BJ (cell line): ENCODE results near the gene TICRR. TPM values are rescaled to one million over a fixed set of nuclear protein-coding genes. Genes with fewer than 3 reads are reported as not detected.
"Not testable (repeated sequence)": the region's sequence is repeated elsewhere in the genome, so short reads cannot be mapped to it uniquely, and the experiment has no call there.

ENCODE experiments used
- CTCF ChIA-PET: fragments of 350-600 bp; formaldehyde crosslinking; extraction: SDS; loops from one replicate; lab custom pipeline; 2021; ENCODE audit warnings: antibody characterized with exemption, inconsistent platforms; lab: Yijun Ruan, JAX
- POLR2A ChIA-PET: fragments of 300-600 bp; sonication (Branson Sonifier 250); formaldehyde crosslinking; extraction: SDS; loops from one replicate; lab custom pipeline; 2021; ENCODE audit warnings: antibody characterized with exemption; lab: Charles Lee
- DNase-seq: peaks from one replicate; pipeline ENCODE4 v3.0.0-alpha.2; 2011; ENCODE audit warnings: low read depth
- H3K27me3 ChIP-seq: 2 replicates; pipeline ENCODE4 v1.6.0; 2011; ENCODE audit warnings: low read length; ENCODE audit not compliant: control insufficient read depth, insufficient read depth
- H3K36me3 ChIP-seq: 2 replicates; pipeline ENCODE4 v1.5.1; 2011; ENCODE audit warnings: low read length; ENCODE audit not compliant: control insufficient read depth, insufficient read depth
- H3K4me3 ChIP-seq: 2 replicates; pipeline ENCODE4 v1.5.1; 2011; ENCODE audit warnings: low read depth, mild to moderate bottlenecking, control low read depth, low read length
- polyA plus RNA-seq: library from polyadenylated mRNA; depleted of rRNA; stranded (reverse); fragments of >200 nt; gene quantifications from 2 replicates; pipeline ENCODE4 v1.2.3, GENCODE V29; 2011
- TF ChIP-seq, protein P1 (sequence below): IDR thresholded peaks from 2 replicates; pipeline ENCODE4 v1.5.1; 2011; ENCODE audit warnings: low read depth, mild to moderate bottlenecking, control low read depth, inconsistent platforms, low read length, moderate library complexity; ENCODE audit not compliant: insufficient read depth

The TICRR gene
- polyA plus RNA-seq, 1 experiment = 2.4 TPM

- CTCF ChIA-PET = interaction anchor here (1.2 kb wide), 1 partner anchor 12 kb away, joined by 3 read pairs; no protein-coding TSS in a partner anchor
- Histone ChIP-seq H3K4me3 (no peak overlapping the region), H3K36me3 (no peaks in the 10 kb centered on the region), H3K27me3 (peaks cover 4% of the 10 kb centered on the region; the same call in 1 of the 2 replicates)
- TF ChIP-seq, protein P1, sequence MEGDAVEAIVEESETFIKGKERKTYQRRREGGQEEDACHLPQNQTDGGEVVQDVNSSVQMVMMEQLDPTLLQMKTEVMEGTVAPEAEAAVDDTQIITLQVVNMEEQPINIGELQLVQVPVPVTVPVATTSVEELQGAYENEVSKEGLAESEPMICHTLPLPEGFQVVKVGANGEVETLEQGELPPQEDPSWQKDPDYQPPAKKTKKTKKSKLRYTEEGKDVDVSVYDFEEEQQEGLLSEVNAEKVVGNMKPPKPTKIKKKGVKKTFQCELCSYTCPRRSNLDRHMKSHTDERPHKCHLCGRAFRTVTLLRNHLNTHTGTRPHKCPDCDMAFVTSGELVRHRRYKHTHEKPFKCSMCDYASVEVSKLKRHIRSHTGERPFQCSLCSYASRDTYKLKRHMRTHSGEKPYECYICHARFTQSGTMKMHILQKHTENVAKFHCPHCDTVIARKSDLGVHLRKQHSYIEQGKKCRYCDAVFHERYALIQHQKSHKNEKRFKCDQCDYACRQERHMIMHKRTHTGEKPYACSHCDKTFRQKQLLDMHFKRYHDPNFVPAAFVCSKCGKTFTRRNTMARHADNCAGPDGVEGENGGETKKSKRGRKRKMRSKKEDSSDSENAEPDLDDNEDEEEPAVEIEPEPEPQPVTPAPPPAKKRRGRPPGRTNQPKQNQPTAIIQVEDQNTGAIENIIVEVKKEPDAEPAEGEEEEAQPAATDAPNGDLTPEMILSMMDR = no peak
- no peak for DNase-seq
- POLR2A ChIA-PET = no interaction called here
Measured at GRCh38 chr15:89543389-89543788, 31.9 kb upstream of the TICRR start.

GRCh38 chr15:89549138-89549537, 26.1 kb upstream of the TICRR start:
- CTCF ChIA-PET = interaction anchor here (1.2 to 1.3 kb wide), 2 partner anchors 56 to 77 kb away, joined by 3 read pairs; no protein-coding TSS in a partner anchor
- POLR2A ChIA-PET = not testable (repeated sequence)

DNA sequence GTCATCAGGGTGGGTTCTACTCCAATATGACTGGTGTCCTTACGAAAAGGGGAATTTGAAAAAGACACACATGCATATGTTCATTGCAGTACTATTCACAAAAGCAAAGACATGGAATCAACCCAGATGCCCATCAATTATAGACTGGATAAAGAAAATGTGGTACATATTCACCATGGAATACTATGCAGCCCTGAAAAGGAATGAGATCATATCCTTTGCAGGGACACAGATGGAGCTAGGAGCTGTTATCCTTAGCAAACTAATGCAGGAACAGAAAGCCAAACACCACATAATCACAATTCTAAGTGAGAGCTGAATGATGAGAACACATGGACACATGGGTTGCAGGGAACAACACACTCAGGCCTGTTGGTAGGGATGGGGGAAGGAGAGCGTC, 24.8 kb upstream of the TICRR start:
- no peak for DNase-seq
- peaks cover 7% of the 10 kb centered on the region for H3K27me3 ChIP-seq
- TF ChIP-seq, protein P1 = no peak
- ChIA-PET POLR2A (interaction anchor here (0.6 kb wide), 1 partner anchor 24 kb away, joined by 3 read pairs; no protein-coding TSS in a partner anchor), CTCF (no interaction called here)
- H3K4me3 ChIP-seq = no peak overlapping the region
- H3K36me3 ChIP-seq = no peaks in the 10 kb centered on the region

More at GRCh38 chr15:89549138-89549537, 26.1 kb upstream of the TICRR start:
- H3K4me3 ChIP-seq, DNase-seq, H3K27me3 ChIP-seq, H3K36me3 ChIP-seq: not testable (repeated sequence)

DNA sequence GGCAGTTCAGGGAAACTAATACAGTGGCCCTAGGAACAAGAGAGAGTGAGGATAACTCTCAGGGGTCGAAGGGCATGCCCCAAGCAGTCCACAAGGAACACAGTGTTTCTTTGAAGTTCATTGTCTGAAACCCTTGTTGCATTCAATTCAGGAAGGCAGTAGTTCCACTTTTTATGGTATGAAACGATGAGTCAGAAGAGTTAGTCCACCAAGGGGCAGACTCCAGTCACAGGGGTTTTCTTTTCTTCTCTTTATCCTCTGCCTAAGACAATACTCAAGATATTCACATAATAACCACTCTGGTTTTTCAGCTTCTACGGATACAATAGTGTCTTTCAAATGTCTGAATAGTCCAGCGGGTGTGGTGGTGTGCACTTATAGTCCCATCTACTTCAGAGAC, 23.7 kb upstream of the TICRR start:
- ChIA-PET POLR2A (no interaction called here), CTCF (interaction anchor here (1.0 to 1.1 kb wide), 2 partner anchors 10 to 58 kb away, joined by 3 read pairs; no protein-coding TSS in a partner anchor)
- no peaks in the 10 kb centered on the region for H3K36me3 ChIP-seq
- DNase-seq = no peak
- TF ChIP-seq, protein P1 = no peak
- peaks cover 8% of the 10 kb centered on the region for H3K27me3 ChIP-seq
- H3K4me3 ChIP-seq = no peak overlapping the region

DNA sequence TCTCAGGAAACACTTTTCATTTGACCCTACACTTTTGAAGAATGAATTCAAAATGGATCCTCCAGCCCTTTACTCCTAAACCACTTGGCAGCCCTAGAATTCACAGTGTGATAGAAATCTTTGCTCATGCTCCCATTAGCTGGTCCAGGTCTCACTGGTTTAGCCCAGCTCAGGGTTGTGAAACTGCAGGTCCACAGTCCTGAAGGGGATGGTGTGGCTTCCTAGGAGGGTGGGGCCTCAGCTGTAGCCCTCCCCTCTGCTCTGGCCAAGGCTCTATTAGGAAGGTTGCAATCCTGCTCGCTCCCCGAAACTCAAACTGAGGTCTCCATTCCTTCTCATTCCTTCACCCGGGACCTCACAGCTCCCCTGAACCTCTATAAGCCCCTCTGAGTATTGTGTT, 21.6 kb upstream of the TICRR start:
- DNase-seq = no peak
- Histone ChIP-seq H3K27me3 (peaks cover 8% of the 10 kb centered on the region), H3K36me3 (no peaks in the 10 kb centered on the region), H3K4me3 (no peak overlapping the region)
- TF ChIP-seq, protein P1 = no peak
- POLR2A ChIA-PET = no interaction called here
- CTCF ChIA-PET = interaction anchor here (0.8 to 3.4 kb wide), 6 partner anchors 53 to 195 kb away, joined by 3 to 18 read pairs (median 8); no protein-coding TSS in a partner anchor

- DNase-seq = no peak
- H3K27me3 ChIP-seq = peaks cover 8% of the 10 kb centered on the region
- ChIA-PET POLR2A (no interaction called here), CTCF (interaction anchor here (0.8 to 3.4 kb wide), 9 partner anchors 10 to 195 kb away, joined by 3 to 18 read pairs (median 4); no protein-coding TSS in a partner anchor)
- no peak overlapping the region for H3K4me3 ChIP-seq
- H3K36me3 ChIP-seq = no peaks in the 10 kb centered on the region
- TF ChIP-seq, protein P1 = no peak
Measured at GRCh38 chr15:89554247-89554646, 21.0 kb upstream of the TICRR start.
